HG03280 (cell line): ENCODE measurements around the gene R3HDM2.

Experiments
- ATAC-seq: cut with Tn5 transposase; IDR thresholded peaks from one replicate; pipeline ENCODE4 v1.9.1; 2021; ENCODE audit warnings: mild to moderate bottlenecking, moderate library complexity; ENCODE audit not compliant: unreplicated experiment

The R3HDM2 gene

GRCh38 chr12:57208631-57209282 is 222.1 kb downstream of the R3HDM2 start:
- ATAC-seq, result no peak

GRCh38 chr12:57207731-57208630 is 222.9 kb downstream of the R3HDM2 start:
- no peak for ATAC-seq

GRCh38 chr12:57205931-57206330 is 224.9 kb downstream of the R3HDM2 start:
- ATAC-seq, result no peak

- no peak for ATAC-seq
Observed at GRCh38 chr12:57205186-57205585, 225.7 kb downstream of the R3HDM2 start.

GRCh38 chr12:57204454-57204853 is 226.4 kb downstream of the R3HDM2 start:
- no peak for ATAC-seq

- ATAC-seq, result no peak
Observed at GRCh38 chr12:57203791-57204190, 227.1 kb downstream of the R3HDM2 start.
